NCI-H1694 (cell line): Measurements from ENCODE around the gene CUX1.

ENCODE experiments used
- DNase-seq: peaks from one replicate; lab custom pipeline; 2025; lab: John Stamatoyannopoulos, UW

The CUX1 gene

GRCh38 chr7:101957744-101958525 lies 140.5 kb downstream of the CUX1 start:
- no peak for DNase-seq

- no peak for DNase-seq
These were observed 141.9 kb downstream of the CUX1 start for GRCh38 chr7:101959342-101959741.

- DNase-seq: no peak
These were observed 142.4 kb downstream of the CUX1 start for GRCh38 chr7:101959829-101960228.

GRCh38 chr7:101960323-101960722 lies 142.9 kb downstream of the CUX1 start:
- no peak for DNase-seq

- DNase-seq: no peak
These were observed 143.7 kb downstream of the CUX1 start for GRCh38 chr7:101960985-101961708.

GRCh38 chr7:101961811-101962210 lies 144.4 kb downstream of the CUX1 start:
- DNase-seq: no peak

- DNase-seq: no peak
These were observed 146.3 kb downstream of the CUX1 start for GRCh38 chr7:101963693-101964092.

- DNase-seq: no peak
These were observed 147.4 kb downstream of the CUX1 start for GRCh38 chr7:101964680-101965452.

GRCh38 chr7:101968720-101969466 lies 151.5 kb downstream of the CUX1 start:
- no peak for DNase-seq

GRCh38 chr7:101969997-101970585 lies 152.7 kb downstream of the CUX1 start:
- no peak for DNase-seq

- no peak for DNase-seq
These were observed 153.4 kb downstream of the CUX1 start for GRCh38 chr7:101970801-101971200.

- DNase-seq: no peak
These were observed 154.0 kb downstream of the CUX1 start for GRCh38 chr7:101971457-101971856.

- DNase-seq: no peak
These were observed 155.2 kb downstream of the CUX1 start for GRCh38 chr7:101972627-101973026.

- DNase-seq: no peak
These were observed 155.7 kb downstream of the CUX1 start for GRCh38 chr7:101973130-101973529.

GRCh38 chr7:101974393-101974792 lies 157.0 kb downstream of the CUX1 start:
- DNase-seq: no peak

GRCh38 chr7:101975046-101975445 lies 157.6 kb downstream of the CUX1 start:
- DNase-seq: no peak

GRCh38 chr7:101976411-101976810 lies 159.0 kb downstream of the CUX1 start:
- no peak for DNase-seq

GRCh38 chr7:101977249-101977648 lies 159.8 kb downstream of the CUX1 start:
- DNase-seq: no peak

GRCh38 chr7:101978683-101979082 lies 161.3 kb downstream of the CUX1 start:
- DNase-seq: no peak

- DNase-seq: no peak
These were observed 165.9 kb downstream of the CUX1 start for GRCh38 chr7:101983147-101983811.
